GM12878 (cell line): Measurements from ENCODE around the gene TPST1. TPM values are rescaled to one million over a fixed set of nuclear protein-coding genes. Genes with fewer than 3 reads are reported as not detected.

ENCODE experiments used
- ATAC-seq: fragments of 200-7000 bp; cut with Tn5 transposase; 3 replicates; pipeline ENCODE4 v1.9.1; 2020; ENCODE audit warnings: mild to moderate bottlenecking, moderate library complexity
- BruUV-seq: library from RNA; stranded (reverse); fragments of 400-500 nt; replicated peaks from 2 replicates; lab custom pipeline; 2021; lab: Mats Ljungman, UMichigan
- CTCF ChIA-PET: fragments of 300-600 bp; sonication (Branson Sonifier 250); formaldehyde crosslinking; extraction: SDS; loops from one replicate; lab custom pipeline; 2021; ENCODE audit warnings: inconsistent platforms; lab: Yijun Ruan, JAX
- POLR2A ChIA-PET: fragments of 350-600 bp; formaldehyde crosslinking; extraction: SDS; loops from one replicate; lab custom pipeline; 2021; ENCODE audit warnings: inconsistent platforms; lab: Charles Lee
- RAD21 ChIA-PET: fragments of 300-600 bp; sonication (Branson Sonifier 250); formaldehyde crosslinking; loops from one replicate; lab custom pipeline; 2023; ENCODE audit warnings: antibody characterized with exemption; ENCODE audit not compliant: unreplicated experiment; lab: Charles Lee
- SMC1A ChIA-PET: fragments of 300-600 bp; sonication (Branson Sonifier 250); formaldehyde crosslinking; loops from one replicate; lab custom pipeline; 2023; ENCODE audit not compliant: unreplicated experiment, uncharacterized antibody; lab: Charles Lee
- DNase-seq: peaks from one replicate; pipeline ENCODE4 v3.0.0-alpha.2; 2011; ENCODE audit warnings: low read depth, low spot score
- FAIRE-seq: peaks from 3 replicates; lab custom pipeline; 2011; peaks lifted over from hg19 to GRCh38; lab: Jason Lieb, UNC
- H2AFZ ChIP-seq: 2 replicates; pipeline ENCODE4 v1.6.0; 2011; ENCODE audit warnings: low read depth, low read length, control low read depth; ENCODE audit not compliant: control insufficient read depth
- H3K27ac ChIP-seq: 2 replicates; pipeline ENCODE4 v1.5.1; 2011; ENCODE audit warnings: control low read depth; ENCODE audit not compliant: control insufficient read depth, insufficient read depth
- H3K27me3 ChIP-seq, 2 experiments: replicated peaks in 1 of 2; 2 replicates each; pipeline versions ENCODE4 v1.6.0 to v1.6.1; 2011; ENCODE audit warnings: low read length in 1 of 2; ENCODE audit not compliant: control insufficient read depth in 2 of 2, insufficient read depth in 2 of 2
- H3K36me3 ChIP-seq, 2 experiments: 2 replicates each; pipeline ENCODE4 v1.5.1; 2011; ENCODE audit warnings: low read length in 1 of 2; ENCODE audit not compliant: control insufficient read depth in 2 of 2, insufficient read depth in 2 of 2
- H3K4me1 ChIP-seq: 2 replicates; pipeline ENCODE4 v1.6.1; 2011; ENCODE audit warnings: mild to moderate bottlenecking, low read length, moderate library complexity, mixed read lengths; ENCODE audit not compliant: control insufficient read depth, insufficient read depth
- H3K4me2 ChIP-seq: 2 replicates; pipeline ENCODE4 v1.6.0; 2011; ENCODE audit warnings: control low read depth; ENCODE audit not compliant: control insufficient read depth, insufficient read depth
- H3K4me3 ChIP-seq: fragments of 200-600 bp; sonication (generic); 2 replicates; pipeline ENCODE4 v1.5.1; 2016
- H3K79me2 ChIP-seq: 2 replicates; pipeline ENCODE4 v1.6.0; 2011; ENCODE audit warnings: low read length; ENCODE audit not compliant: control insufficient read depth, insufficient read depth
- H3K9ac ChIP-seq: 2 replicates; pipeline ENCODE4 v1.8.0; 2011; ENCODE audit warnings: low read length, control low read depth, mixed read lengths; ENCODE audit not compliant: control insufficient read depth, insufficient read depth
- H3K9me3 ChIP-seq: replicated peaks from 3 replicates; pipeline ENCODE4 v1.5.1; 2011; ENCODE audit warnings: mild to moderate bottlenecking, low read length; ENCODE audit not compliant: control insufficient read depth, insufficient read depth
- H4K20me1 ChIP-seq: 2 replicates; pipeline ENCODE4 v1.6.0; 2011; ENCODE audit not compliant: control insufficient read depth, insufficient read depth
- CHD2 ChIP-seq: IDR thresholded peaks from 2 replicates; pipeline ENCODE4 v1.6.1; 2011; ENCODE audit warnings: low read depth, low read length, improper control_type of control experiment, borderline replicate concordance
- CUX1 ChIP-seq: IDR thresholded peaks from 2 replicates; pipeline ENCODE4 v1.6.1; 2012; ENCODE audit warnings: improper control_type of control experiment, low read depth, low read length; ENCODE audit not compliant: insufficient replicate concordance
- ETV6 ChIP-seq, 2 experiments: fragments of 450-650 bp in 1 of 2; IDR thresholded peaks in 1 of 2; conservative IDR thresholded peaks in 1 of 2; 2 replicates each; pipeline ENCODE4 v1.6.1; 2014; ENCODE audit warnings: antibody characterized with exemption in 1 of 2, borderline replicate concordance in 1 of 2, low read depth in 1 of 2, mild to moderate bottlenecking in 1 of 2, moderate library complexity in 1 of 2
- IRF4 ChIP-seq: IDR thresholded peaks from 2 replicates; pipeline ENCODE4 v1.6.1; 2011; ENCODE audit warnings: low read depth, low read length
- PAX5 ChIP-seq: IDR thresholded peaks from 2 replicates; pipeline ENCODE4 v1.6.1; 2011; ENCODE audit warnings: low read depth, low read length, borderline replicate concordance
- RELA ChIP-seq: fragments of 450-650 bp; IDR thresholded peaks from 2 replicates; pipeline ENCODE4 v1.8.0; 2014; ENCODE audit warnings: borderline replicate concordance; ENCODE audit not compliant: partially characterized antibody
- SKIL ChIP-seq: fragments of 450-650 bp; IDR thresholded peaks from 2 replicates; pipeline ENCODE4 v1.6.1; 2017; ENCODE audit warnings: mild to moderate bottlenecking, low read depth, inconsistent platforms; ENCODE audit not compliant: poor library complexity, severe bottlenecking
- SPI1 ChIP-seq: IDR thresholded peaks from 2 replicates; pipeline ENCODE4 v1.6.1; 2011; ENCODE audit warnings: low read depth, mild to moderate bottlenecking, low read length, moderate library complexity, borderline replicate concordance; ENCODE audit not compliant: insufficient read depth
- SUPT20H ChIP-seq: IDR thresholded peaks from 2 replicates; pipeline ENCODE4 v1.6.1; 2011; ENCODE audit warnings: low read depth, mild to moderate bottlenecking, low read length, moderate library complexity, borderline replicate concordance; ENCODE audit not compliant: control insufficient read depth
- TAF1 ChIP-seq: IDR thresholded peaks from 2 replicates; pipeline ENCODE4 v1.6.1; 2011; ENCODE audit warnings: mild to moderate bottlenecking, low read depth, low read length, borderline replicate concordance
- WGBS: methylation state at CpG from one replicate; pipeline ENCODE4 v1.1.6; 2016; ENCODE audit warnings: low lambda C conversion rate; ENCODE audit not compliant: insufficient replicate concordance, insufficient coverage; ENCODE audit errors: missing lambda C conversion rate; 5-methylcytosine and 5-hydroxymethylcytosine counted together
- in situ Hi-C: fragments of 300-500 bp; cut with MboI; formaldehyde crosslinking; loops from 9 replicates; pipeline ENCODE4 v1.14.3; 2018; ENCODE audit warnings: mixed read lengths
- intact Hi-C: fragments of 100-400 bp; cut with micrococcal nuclease; formaldehyde crosslinking; loops from one replicate; pipeline ENCODE4 v1.14.2; 2022; ENCODE audit not compliant: unreplicated experiment
- polyA plus RNA-seq, 11 experiments: library from polyadenylated mRNA; depleted of rRNA in 4 of 11; unstranded in 6 of 11; stranded (reverse) in 5 of 11; fragments of >200 nt; fragmentation: Nextera tagmentation in 4 of 11; fragmentation: Illumina TruSeq in 1 of 11; extraction: Ambion mirVana in 4 of 11; extraction: Trizol in 1 of 11; gene quantifications; 1 replicate in 1 of 11; 2 replicates in 10 of 11; pipeline versions ENCODE4 v1.2.1 to v1.2.3, GENCODE V29; 2011 to 2016; ENCODE audit warnings: inconsistent platforms in 2 of 11, missing spikeins in 2 of 11, low read depth in 1 of 11
- total RNA-seq, 4 experiments: library from RNA; depleted of rRNA in 3 of 4; stranded (reverse); fragments of >200 nt in 3 of 4; fragmentation: Illumina TruSeq in 1 of 4; extraction: Trizol in 1 of 4; gene quantifications; 2 replicates each; pipeline versions ENCODE4 v1.2.1 to v1.2.3, GENCODE V29; 2013 to 2021
- TF ChIP-seq, protein P1 (sequence below): fragments of 450-650 bp; formaldehyde crosslinking; IDR thresholded peaks from 2 replicates; pipeline ENCODE4 v1.4.0; 2020; ENCODE audit warnings: mild to moderate bottlenecking, moderate library complexity
- TF ChIP-seq, protein P2 (sequence below): IDR thresholded peaks from 2 replicates; pipeline ENCODE4 v1.6.1; 2012; ENCODE audit warnings: low read depth, low read length, improper control_type of control experiment

Gene TPST1
- total and polyA plus RNA-seq, 10 of the 15 experiments (the other 5 are each of a cell fraction or from before 2014, with no cell fraction given): 1.1 to 10.6 (median 7.5) TPM

GRCh38 chr7:66331883-66332282 is 126.7 kb downstream of the TPST1 start:
- Histone ChIP-seq H3K4me3 (no peak overlapping the region), H3K9ac (no peak overlapping the region), H3K79me2 (no peaks in the 10 kb centered on the region), H3K36me3 (no peaks in the 10 kb centered on the region), H2AFZ (no peak overlapping the region), H3K27me3 (no peaks in the 10 kb centered on the region), H3K4me2 (no peak overlapping the region), H3K9me3 (no peaks in the 10 kb centered on the region), H4K20me1 (no peaks in the 10 kb centered on the region), H3K4me1 (no peaks in the 10 kb centered on the region), H3K27ac (no peak overlapping the region)
- ATAC-seq (no peak), FAIRE-seq (no peak), DNase-seq (no peak)
- ChIA-PET CTCF (no interaction called here), SMC1A (interaction anchor here (0.8 kb wide), 1 partner anchor 73 kb away, joined by 3 read pairs; no protein-coding TSS in a partner anchor), POLR2A (no interaction called here), RAD21 (no interaction called here)
- in situ Hi-C loops (no loop called here), intact Hi-C loops (no loop called here)
- 90% methylated on average over 6 of the region's 6 CpGs for WGBS
- BruUV-seq: no TSS peak
- TF ChIP-seq ETV6 (conservative IDR thresholded peaks at IDR 0.05 in 1 of 2, IDR thresholded peaks at IDR 0.05 in 1 of 2; ENCODE audit: borderline replicate concordance in 1 of 2, low read depth in 1 of 2) (no peak), SKIL (no peak), IRF4 (no peak), CUX1 (no peak), PAX5 (no peak), SUPT20H (no peak), CHD2 (no peak), TAF1 (no peak), RELA (no peak), SPI1 (no peak)
- TF ChIP-seq, protein P1, sequence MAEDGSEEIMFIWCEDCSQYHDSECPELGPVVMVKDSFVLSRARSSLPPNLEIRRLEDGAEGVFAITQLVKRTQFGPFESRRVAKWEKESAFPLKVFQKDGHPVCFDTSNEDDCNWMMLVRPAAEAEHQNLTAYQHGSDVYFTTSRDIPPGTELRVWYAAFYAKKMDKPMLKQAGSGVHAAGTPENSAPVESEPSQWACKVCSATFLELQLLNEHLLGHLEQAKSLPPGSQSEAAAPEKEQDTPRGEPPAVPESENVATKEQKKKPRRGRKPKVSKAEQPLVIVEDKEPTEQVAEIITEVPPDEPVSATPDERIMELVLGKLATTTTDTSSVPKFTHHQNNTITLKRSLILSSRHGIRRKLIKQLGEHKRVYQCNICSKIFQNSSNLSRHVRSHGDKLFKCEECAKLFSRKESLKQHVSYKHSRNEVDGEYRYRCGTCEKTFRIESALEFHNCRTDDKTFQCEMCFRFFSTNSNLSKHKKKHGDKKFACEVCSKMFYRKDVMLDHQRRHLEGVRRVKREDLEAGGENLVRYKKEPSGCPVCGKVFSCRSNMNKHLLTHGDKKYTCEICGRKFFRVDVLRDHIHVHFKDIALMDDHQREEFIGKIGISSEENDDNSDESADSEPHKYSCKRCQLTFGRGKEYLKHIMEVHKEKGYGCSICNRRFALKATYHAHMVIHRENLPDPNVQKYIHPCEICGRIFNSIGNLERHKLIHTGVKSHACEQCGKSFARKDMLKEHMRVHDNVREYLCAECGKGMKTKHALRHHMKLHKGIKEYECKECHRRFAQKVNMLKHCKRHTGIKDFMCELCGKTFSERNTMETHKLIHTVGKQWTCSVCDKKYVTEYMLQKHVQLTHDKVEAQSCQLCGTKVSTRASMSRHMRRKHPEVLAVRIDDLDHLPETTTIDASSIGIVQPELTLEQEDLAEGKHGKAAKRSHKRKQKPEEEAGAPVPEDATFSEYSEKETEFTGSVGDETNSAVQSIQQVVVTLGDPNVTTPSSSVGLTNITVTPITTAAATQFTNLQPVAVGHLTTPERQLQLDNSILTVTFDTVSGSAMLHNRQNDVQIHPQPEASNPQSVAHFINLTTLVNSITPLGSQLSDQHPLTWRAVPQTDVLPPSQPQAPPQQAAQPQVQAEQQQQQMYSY (CRISPR knock-in tag): no peak
- TF ChIP-seq, protein P2, sequence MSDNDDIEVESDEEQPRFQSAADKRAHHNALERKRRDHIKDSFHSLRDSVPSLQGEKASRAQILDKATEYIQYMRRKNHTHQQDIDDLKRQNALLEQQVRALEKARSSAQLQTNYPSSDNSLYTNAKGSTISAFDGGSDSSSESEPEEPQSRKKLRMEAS: no peak
